HG03354 (cell line): ENCODE results near the gene CHGA.

Experiments used
- ATAC-seq: cut with Tn5 transposase; IDR thresholded peaks from one replicate; pipeline ENCODE4 v1.9.1; 2021; ENCODE audit warnings: mild to moderate bottlenecking; ENCODE audit not compliant: unreplicated experiment, poor library complexity, severe bottlenecking

The CHGA gene

GRCh38 chr14:92956961-92957360 lies 34.0 kb downstream of the CHGA start:
- ATAC-seq = no peak

- ATAC-seq = no peak
Measured at GRCh38 chr14:92958373-92959188, 35.6 kb downstream of the CHGA start.

- ATAC-seq = no peak
Measured at GRCh38 chr14:92959189-92959531, 36.2 kb downstream of the CHGA start.

- ATAC-seq = no peak
Measured at GRCh38 chr14:92959761-92960680, 37.1 kb downstream of the CHGA start.

GRCh38 chr14:92960706-92961566 lies 38.0 kb downstream of the CHGA start:
- no peak for ATAC-seq

- ATAC-seq = no peak
Measured at GRCh38 chr14:92961567-92961855, 38.6 kb downstream of the CHGA start.

GRCh38 chr14:92962031-92962830 lies 39.3 kb downstream of the CHGA start:
- no peak for ATAC-seq

- no peak for ATAC-seq
Measured at GRCh38 chr14:92962831-92963095, 39.8 kb downstream of the CHGA start.

- ATAC-seq = no peak
Measured at GRCh38 chr14:92963301-92964123, 40.6 kb downstream of the CHGA start.

- no peak for ATAC-seq
Measured at GRCh38 chr14:92964124-92965109, 41.5 kb downstream of the CHGA start.

GRCh38 chr14:92965281-92965680 lies 42.3 kb downstream of the CHGA start:
- no peak for ATAC-seq

GRCh38 chr14:92967346-92967926 lies 44.5 kb downstream of the CHGA start:
- no peak for ATAC-seq

- no peak for ATAC-seq
Measured at GRCh38 chr14:92968291-92969020, 45.5 kb downstream of the CHGA start.

GRCh38 chr14:92969430-92969829 lies 46.5 kb downstream of the CHGA start:
- no peak for ATAC-seq

- no peak for ATAC-seq
Measured at GRCh38 chr14:92969871-92970270, 46.9 kb downstream of the CHGA start.

- no peak for ATAC-seq
Measured at GRCh38 chr14:92970271-92970670, 47.3 kb downstream of the CHGA start.
